Astrocyte (in vitro differentiated cells and primary cell): ENCODE results near the gene GRIA2. TPM values are rescaled to one million over a fixed set of nuclear protein-coding genes. Genes with fewer than 3 reads are reported as not detected.

Experiments used
- DNase-seq: peaks from one replicate; pipeline ENCODE4 v3.0.0-alpha.2; 2010; ENCODE audit warnings: low read depth
- FAIRE-seq: peaks from 2 replicates; lab custom pipeline; 2011; peaks lifted over from hg19 to GRCh38; lab: Jason Lieb, UNC
- H2AFZ ChIP-seq: 2 replicates; pipeline ENCODE4 v1.6.0; 2012; ENCODE audit warnings: low read depth, low read length, inconsistent platforms
- H3K27ac ChIP-seq: 2 replicates; pipeline ENCODE4 v1.5.1; 2011; ENCODE audit warnings: low read depth, low read length, inconsistent platforms
- H3K27me3 ChIP-seq: 2 replicates; pipeline ENCODE4 v1.6.0; 2011; ENCODE audit warnings: low read length, inconsistent platforms; ENCODE audit not compliant: insufficient read depth
- H3K36me3 ChIP-seq: 2 replicates; pipeline ENCODE4 v1.5.1; 2011; ENCODE audit warnings: low read length, inconsistent platforms; ENCODE audit not compliant: insufficient read depth
- H3K4me1 ChIP-seq: 2 replicates; pipeline ENCODE4 v1.5.1; 2011; ENCODE audit warnings: low read length, inconsistent platforms; ENCODE audit not compliant: insufficient read depth
- H3K4me2 ChIP-seq: 2 replicates; pipeline ENCODE4 v1.6.0; 2012; ENCODE audit warnings: low read length, inconsistent platforms
- H3K4me3 ChIP-seq: 2 replicates; pipeline ENCODE4 v1.5.1; 2011; ENCODE audit warnings: low read depth, mild to moderate bottlenecking, low read length, inconsistent platforms; ENCODE audit not compliant: insufficient read depth
- H3K79me2 ChIP-seq: 2 replicates; pipeline ENCODE4 v1.6.0; 2012; ENCODE audit warnings: mild to moderate bottlenecking, low read length, inconsistent platforms; ENCODE audit not compliant: insufficient read depth
- H3K9ac ChIP-seq: 2 replicates; pipeline ENCODE4 v1.6.0; 2012; ENCODE audit warnings: mild to moderate bottlenecking, low read length, inconsistent platforms
- H3K9me3 ChIP-seq: 2 replicates; pipeline ENCODE4 v1.5.1; 2012; ENCODE audit warnings: low read depth, mild to moderate bottlenecking, low read length, inconsistent platforms; ENCODE audit not compliant: insufficient read depth
- H4K20me1 ChIP-seq: 2 replicates; pipeline ENCODE4 v1.6.0; 2012; ENCODE audit warnings: low read length, inconsistent platforms; ENCODE audit not compliant: insufficient read depth
- H3K27ac Mint-ChIP-seq: one replicate; pipeline ENCODE4 v1.8.0; 2021; ENCODE audit warnings: mild to moderate bottlenecking, mixed read lengths; ENCODE audit not compliant: unreplicated experiment
- H3K27me3 Mint-ChIP-seq: one replicate; pipeline ENCODE4 v1.8.0; 2021; ENCODE audit warnings: low read depth, mixed read lengths; ENCODE audit not compliant: unreplicated experiment
- H3K36me3 Mint-ChIP-seq: one replicate; pipeline ENCODE4 v1.8.0; 2021; ENCODE audit warnings: low read depth, mixed read lengths; ENCODE audit not compliant: unreplicated experiment
- H3K4me1 Mint-ChIP-seq: one replicate; pipeline ENCODE4 v1.8.0; 2021; ENCODE audit warnings: low read depth, mixed read lengths; ENCODE audit not compliant: unreplicated experiment
- H3K4me3 Mint-ChIP-seq: one replicate; pipeline ENCODE4 v1.8.0; 2021; ENCODE audit warnings: mild to moderate bottlenecking, moderate library complexity, mixed read lengths; ENCODE audit not compliant: unreplicated experiment
- H3K9me3 Mint-ChIP-seq: one replicate; pipeline ENCODE4 v1.8.0; 2021; ENCODE audit warnings: mild to moderate bottlenecking, mixed read lengths; ENCODE audit not compliant: unreplicated experiment
- EZH2 ChIP-seq: IDR thresholded peaks from 2 replicates; pipeline ENCODE4 v1.6.1; 2012; ENCODE audit warnings: mild to moderate bottlenecking, low read length, inconsistent platforms; ENCODE audit not compliant: insufficient read depth
- total RNA-seq: library from RNA; stranded (reverse); gene quantifications from 2 replicates; pipeline ENCODE4 v1.2.1, GENCODE V29; 2021
- TF ChIP-seq, protein P1 (sequence below): IDR thresholded peaks from 2 replicates; pipeline ENCODE4 v1.5.1; 2011; ENCODE audit warnings: low read depth, mild to moderate bottlenecking, inconsistent platforms, low read length, moderate library complexity; ENCODE audit not compliant: insufficient read depth

Gene GRIA2
- total RNA-seq, 1 donor from 2014 or later = not detected

DNA sequence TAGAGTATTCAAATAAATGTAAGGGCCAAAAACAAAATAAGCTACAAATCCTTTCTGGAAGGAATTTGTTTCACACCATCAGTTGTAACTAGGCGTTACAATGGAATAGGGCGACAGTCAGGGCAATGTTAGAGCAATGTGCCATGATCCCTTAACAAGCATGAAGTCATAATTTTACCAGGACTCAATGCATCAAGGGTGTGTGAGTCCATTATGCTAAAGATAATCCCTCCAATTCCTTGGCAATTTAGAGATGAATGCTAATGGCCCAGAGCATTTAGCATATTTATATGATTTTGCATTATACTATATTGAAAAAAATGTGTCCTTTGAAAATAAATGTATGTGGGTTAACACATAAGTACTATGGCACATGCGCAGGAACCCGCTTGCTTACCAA is 73.1 kb downstream of the GRIA2 start:
- TF ChIP-seq EZH2 = no peak
- TF ChIP-seq, protein P1, sequence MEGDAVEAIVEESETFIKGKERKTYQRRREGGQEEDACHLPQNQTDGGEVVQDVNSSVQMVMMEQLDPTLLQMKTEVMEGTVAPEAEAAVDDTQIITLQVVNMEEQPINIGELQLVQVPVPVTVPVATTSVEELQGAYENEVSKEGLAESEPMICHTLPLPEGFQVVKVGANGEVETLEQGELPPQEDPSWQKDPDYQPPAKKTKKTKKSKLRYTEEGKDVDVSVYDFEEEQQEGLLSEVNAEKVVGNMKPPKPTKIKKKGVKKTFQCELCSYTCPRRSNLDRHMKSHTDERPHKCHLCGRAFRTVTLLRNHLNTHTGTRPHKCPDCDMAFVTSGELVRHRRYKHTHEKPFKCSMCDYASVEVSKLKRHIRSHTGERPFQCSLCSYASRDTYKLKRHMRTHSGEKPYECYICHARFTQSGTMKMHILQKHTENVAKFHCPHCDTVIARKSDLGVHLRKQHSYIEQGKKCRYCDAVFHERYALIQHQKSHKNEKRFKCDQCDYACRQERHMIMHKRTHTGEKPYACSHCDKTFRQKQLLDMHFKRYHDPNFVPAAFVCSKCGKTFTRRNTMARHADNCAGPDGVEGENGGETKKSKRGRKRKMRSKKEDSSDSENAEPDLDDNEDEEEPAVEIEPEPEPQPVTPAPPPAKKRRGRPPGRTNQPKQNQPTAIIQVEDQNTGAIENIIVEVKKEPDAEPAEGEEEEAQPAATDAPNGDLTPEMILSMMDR = no peak
- Histone ChIP-seq H3K79me2 (no peaks in the 10 kb centered on the region), H3K27ac (no peak overlapping the region), H3K4me1 (no peaks in the 10 kb centered on the region), H3K9ac (no peak overlapping the region), H2AFZ (no peak overlapping the region), H3K27me3 (no peaks in the 10 kb centered on the region), H3K4me2 (no peak overlapping the region), H4K20me1 (no peaks in the 10 kb centered on the region), H3K36me3 (no peaks in the 10 kb centered on the region), H3K9me3 (no peaks in the 10 kb centered on the region), H3K4me3 (no peak overlapping the region)
- DNase-seq (no peak), FAIRE-seq (no peak)
- no peak overlapping the region for H3K27ac Mint-ChIP-seq
- no peak overlapping the region for H3K4me3 Mint-ChIP-seq
- H3K4me1 Mint-ChIP-seq = no peaks in the 10 kb centered on the region
- H3K9me3 Mint-ChIP-seq = no peaks in the 10 kb centered on the region
- H3K36me3 Mint-ChIP-seq = no peaks in the 10 kb centered on the region
- no peaks in the 10 kb centered on the region for H3K27me3 Mint-ChIP-seq

DNA sequence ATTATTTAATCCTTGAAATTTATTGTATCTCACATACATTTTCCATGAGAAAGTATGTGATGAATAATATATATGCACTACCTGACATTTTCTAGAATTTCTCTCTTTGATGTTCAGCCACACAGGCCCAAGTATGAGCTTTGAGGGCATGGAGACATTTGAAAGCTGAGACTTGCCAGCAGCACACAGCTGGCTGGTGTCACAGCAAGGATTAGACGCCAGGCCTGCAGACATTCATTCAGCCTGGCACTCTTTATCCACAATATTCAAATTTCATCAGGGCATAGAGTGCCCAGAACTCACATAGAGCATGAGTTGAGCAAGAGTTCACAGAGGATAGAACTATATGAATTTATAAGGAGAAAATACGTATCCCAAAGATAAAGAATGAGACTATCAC is 74.0 kb downstream of the GRIA2 start:
- Mint-ChIP-seq H3K36me3 (no peaks in the 10 kb centered on the region), H3K4me3 (no peak overlapping the region), H3K4me1 (no peaks in the 10 kb centered on the region), H3K9me3 (no peaks in the 10 kb centered on the region), H3K27me3 (no peaks in the 10 kb centered on the region), H3K27ac (no peak overlapping the region)
- no peak overlapping the region for H2AFZ ChIP-seq
- DNase-seq (no peak), FAIRE-seq (no peak)
- no peak overlapping the region for H3K4me3 ChIP-seq
- no peak overlapping the region for H3K9ac ChIP-seq
- no peaks in the 10 kb centered on the region for H3K79me2 ChIP-seq
- H3K36me3 ChIP-seq = no peaks in the 10 kb centered on the region
- TF ChIP-seq, protein P1 = no peak
- no peak for TF ChIP-seq EZH2
- H3K27ac ChIP-seq = no peak overlapping the region
- H3K27me3 ChIP-seq = no peaks in the 10 kb centered on the region
- H3K4me1 ChIP-seq = no peaks in the 10 kb centered on the region
- H3K9me3 ChIP-seq = no peaks in the 10 kb centered on the region
- H4K20me1 ChIP-seq = no peaks in the 10 kb centered on the region
- H3K4me2 ChIP-seq = no peak overlapping the region

DNA sequence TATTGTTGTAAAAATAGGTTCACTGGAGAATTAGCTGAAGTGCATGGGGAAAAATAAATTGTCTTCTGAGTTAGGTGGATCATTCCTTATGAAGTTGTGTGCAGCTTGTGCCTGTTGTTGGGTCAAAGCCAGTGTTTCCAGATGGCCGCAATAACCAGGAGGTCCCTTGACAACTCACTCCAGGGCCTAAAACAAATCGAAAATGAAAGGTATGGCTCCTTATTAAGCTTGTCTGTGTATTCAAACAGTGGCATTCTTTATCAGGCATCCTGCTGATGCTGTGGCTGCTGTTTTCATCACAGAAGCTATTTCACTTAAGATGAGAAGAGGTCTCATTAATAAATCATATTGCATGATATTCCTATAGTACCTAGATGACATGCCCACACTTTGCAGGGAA is 80.2 kb downstream of the GRIA2 start:
- no peak overlapping the region for H3K4me2 ChIP-seq
- no peaks in the 10 kb centered on the region for H3K79me2 ChIP-seq
- no peak overlapping the region for H3K9ac ChIP-seq
- FAIRE-seq (no peak), DNase-seq (no peak)
- H3K27ac Mint-ChIP-seq = no peak overlapping the region
- H3K9me3 Mint-ChIP-seq = no peaks in the 10 kb centered on the region
- H3K27me3 ChIP-seq = no peaks in the 10 kb centered on the region
- H3K4me3 Mint-ChIP-seq = no peak overlapping the region
- H3K27me3 Mint-ChIP-seq = no peaks in the 10 kb centered on the region
- no peak overlapping the region for H2AFZ ChIP-seq
- H3K27ac ChIP-seq = no peak overlapping the region
- H3K9me3 ChIP-seq = no peaks in the 10 kb centered on the region
- H3K36me3 Mint-ChIP-seq = no peaks in the 10 kb centered on the region
- H3K36me3 ChIP-seq = no peaks in the 10 kb centered on the region
- no peaks in the 10 kb centered on the region for H4K20me1 ChIP-seq
- TF ChIP-seq, protein P1 = no peak
- TF ChIP-seq EZH2 = no peak
- no peaks in the 10 kb centered on the region for H3K4me1 Mint-ChIP-seq
- no peaks in the 10 kb centered on the region for H3K4me1 ChIP-seq
- H3K4me3 ChIP-seq = no peak overlapping the region
